GM12875 (cell line): ENCODE measurements around the gene HOXA13.

ENCODE experiments used
- H3K4me3 ChIP-seq: one replicate; pipeline ENCODE4 v1.5.1; 2011; ENCODE audit warnings: low read depth, low read length, control low read depth
- CTCF ChIP-seq: IDR thresholded peaks from 2 replicates; pipeline ENCODE4 v1.5.1; 2011; ENCODE audit warnings: low read depth, mild to moderate bottlenecking, control low read depth, inconsistent platforms, low read length, moderate library complexity, borderline replicate concordance; ENCODE audit not compliant: insufficient read depth

Gene HOXA13

GRCh38 chr7:27210441-27211083, 10.7 kb upstream of the HOXA13 start:
- peak; percentile 81 for TF ChIP-seq CTCF
- H3K4me3 ChIP-seq, result no peak overlapping the region

- H3K4me3 ChIP-seq, result no peak overlapping the region
- TF ChIP-seq CTCF, result no peak
These were observed 10.1 kb upstream of the HOXA13 start for GRCh38 chr7:27209933-27210440.

GRCh38 chr7:27208998-27209397, 9.1 kb upstream of the HOXA13 start:
- no peak overlapping the region for H3K4me3 ChIP-seq
- no peak for TF ChIP-seq CTCF

GRCh38 chr7:27207348-27207985, 7.6 kb upstream of the HOXA13 start:
- TF ChIP-seq CTCF, result no peak
- H3K4me3 ChIP-seq, result no peak overlapping the region

GRCh38 chr7:27205325-27206280, 5.7 kb upstream of the HOXA13 start:
- H3K4me3 ChIP-seq, result no peak overlapping the region
- TF ChIP-seq CTCF, result no peak

GRCh38 chr7:27204851-27205322, 5.0 kb upstream of the HOXA13 start:
- H3K4me3 ChIP-seq, result no peak overlapping the region

More at GRCh38 chr7:27204851-27205322, 5.0 kb upstream of the HOXA13 start:
- no peak for TF ChIP-seq CTCF
